Neuronal stem cell (in vitro differentiated cells): ENCODE data around the gene TUBGCP2.

Experiments
- DNase-seq: peaks from one replicate; pipeline ENCODE4 v3.0.0-alpha.2; 2013; ENCODE audit warnings: low spot score
- H2AFZ ChIP-seq: one replicate; pipeline ENCODE4 v1.6.1; 2013; ENCODE audit warnings: mild to moderate bottlenecking, low read length, inconsistent platforms
- H2AK5ac ChIP-seq: 2 replicates; pipeline ENCODE4 v1.6.1; 2013; ENCODE audit warnings: low read depth, mild to moderate bottlenecking, inconsistent platforms, low read length, moderate library complexity, mixed read lengths
- H2BK120ac ChIP-seq: 2 replicates; pipeline ENCODE4 v1.6.1; 2013; ENCODE audit warnings: low read depth, mild to moderate bottlenecking, inconsistent platforms, low read length, moderate library complexity, mixed read lengths
- H2BK12ac ChIP-seq: one replicate; pipeline ENCODE4 v1.6.1; 2013; ENCODE audit warnings: low read length, inconsistent platforms
- H2BK15ac ChIP-seq: 2 replicates; pipeline ENCODE4 v1.6.1; 2013; ENCODE audit warnings: mild to moderate bottlenecking, low read length, inconsistent platforms, mixed read lengths
- H2BK5ac ChIP-seq: one replicate; pipeline ENCODE4 v1.6.1; 2013; ENCODE audit warnings: inconsistent platforms, mild to moderate bottlenecking, low read length, moderate library complexity
- H3K14ac ChIP-seq: one replicate; pipeline ENCODE4 v1.6.1; 2013; ENCODE audit warnings: low read length, inconsistent platforms
- H3K18ac ChIP-seq: 2 replicates; pipeline ENCODE4 v1.6.1; 2013; ENCODE audit warnings: low read length, inconsistent platforms
- H3K23ac ChIP-seq: 2 replicates; pipeline ENCODE4 v1.6.1; 2013; ENCODE audit warnings: low read depth, mild to moderate bottlenecking, mixed read lengths, low read length, inconsistent platforms; ENCODE audit not compliant: poor library complexity
- H3K27ac ChIP-seq: replicated peaks from 3 replicates; pipeline ENCODE4 v1.5.1; 2013; ENCODE audit warnings: low read length, inconsistent platforms
- H3K27me3 ChIP-seq, 3 experiments: 2 replicates each; pipeline ENCODE4 v1.6.1; 2013; ENCODE audit warnings: low read length in 3 of 3, mild to moderate bottlenecking in 2 of 3, inconsistent platforms in 1 of 3, low read depth in 1 of 3, mixed read lengths in 1 of 3, moderate library complexity in 1 of 3; ENCODE audit not compliant: control insufficient read depth in 3 of 3, insufficient read depth in 3 of 3
- H3K36me3 ChIP-seq, 2 donors: replicated peaks in 1 of 2; 2 replicates each; pipeline ENCODE4 v1.6.1; 2013; ENCODE audit warnings: low read length in 2 of 2; ENCODE audit not compliant: control insufficient read depth in 2 of 2, insufficient read depth in 2 of 2
- H3K4ac ChIP-seq: 2 replicates; pipeline ENCODE4 v1.6.1; 2013; ENCODE audit warnings: inconsistent platforms, mild to moderate bottlenecking, low read length, moderate library complexity
- H3K4me1 ChIP-seq, 2 donors: 1 replicate in 1 of 2; 2 replicates in 1 of 2; pipeline ENCODE4 v1.6.1; 2013; ENCODE audit warnings: low read length in 2 of 2, low read depth in 1 of 2; ENCODE audit not compliant: control insufficient read depth in 2 of 2, insufficient read depth in 1 of 2
- H3K4me2 ChIP-seq: one replicate; pipeline ENCODE4 v1.6.1; 2013; ENCODE audit warnings: mild to moderate bottlenecking, low read length, inconsistent platforms; ENCODE audit not compliant: insufficient read depth, poor library complexity, severe bottlenecking
- H3K4me3 ChIP-seq, 2 donors: 2 replicates each; pipeline ENCODE4 v1.5.1; 2013; ENCODE audit warnings: low read length in 2 of 2, mild to moderate bottlenecking in 2 of 2, inconsistent platforms in 1 of 2, moderate library complexity in 1 of 2
- H3K79me1 ChIP-seq: one replicate; pipeline ENCODE4 v1.6.1; 2013; ENCODE audit warnings: low read depth, mild to moderate bottlenecking, inconsistent platforms, low read length, moderate library complexity
- H3K9ac ChIP-seq: one replicate; pipeline ENCODE4 v1.6.1; 2013; ENCODE audit warnings: mild to moderate bottlenecking, low read depth, low read length, inconsistent platforms; ENCODE audit not compliant: poor library complexity
- H3K9me3 ChIP-seq, 2 donors: replicated peaks in 1 of 2; 2 replicates each; pipeline versions ENCODE3 to v1.6.1; 2013; ENCODE audit warnings: low read length in 2 of 2, mild to moderate bottlenecking in 2 of 2, inconsistent platforms in 1 of 2, low read depth in 1 of 2, mixed read lengths in 1 of 2, moderate library complexity in 1 of 2; ENCODE audit not compliant: control insufficient read depth in 2 of 2, insufficient read depth in 1 of 2
- H4K8ac ChIP-seq: one replicate; pipeline ENCODE4 v1.6.1; 2013; ENCODE audit warnings: low read depth, mild to moderate bottlenecking, inconsistent platforms, low read length, moderate library complexity
- H4K91ac ChIP-seq: one replicate; pipeline ENCODE4 v1.6.1; 2013; ENCODE audit warnings: low read length, low read depth, mild to moderate bottlenecking, inconsistent platforms; ENCODE audit not compliant: poor library complexity
- WGBS, 2 donors: extraction: QIAGEN DNeasy Blood & Tissue Kit; methylation state at CpG; one replicate each; pipeline ENCODE4 v1.1.7; 2013; ENCODE audit warnings: missing lambda C conversion rate in 2 of 2, mixed read lengths in 1 of 2; ENCODE audit not compliant: insufficient read length in 2 of 2, insufficient replicate concordance in 1 of 2; ENCODE audit errors: extremely low coverage in 2 of 2; 5-methylcytosine and 5-hydroxymethylcytosine counted together

The TUBGCP2 gene

GRCh38 chr10:133326223-133326551 lies 17.5 kb upstream of the TUBGCP2 start:
- Histone ChIP-seq H3K4me1 (peaks cover 7 to 14% of the 10 kb centered on the region in 2 donors), H3K18ac (peak overlapping the region; percentile 97), H3K4ac (no peak overlapping the region), H3K23ac (peak overlapping the region; percentile 89), H3K4me2 (peak overlapping the region; percentile 89), H3K36me3 (no peaks in the 10 kb centered on the region), H3K27me3 (peaks cover 0 to 47% (median 39%) of the 10 kb centered on the region in 3 experiments), H4K8ac (no peak overlapping the region), H2BK120ac (no peak overlapping the region), H3K27ac (no peak overlapping the region), H2AK5ac (peak overlapping the region; percentile 47), H2BK15ac (peak overlapping the region; percentile 99), H3K4me3 (peak overlapping the region; percentile 48 to 74), H2BK12ac (no peak overlapping the region), H2AFZ (peak overlapping the region; percentile 96), H3K14ac (peak overlapping the region; percentile 71), H4K91ac (no peak overlapping the region), H3K9me3 (peaks cover 0 to 5% of the 10 kb centered on the region in 2 donors), H2BK5ac (peak overlapping the region; percentile 66), H3K79me1 (peaks cover 1% of the 10 kb centered on the region), H3K9ac (peak overlapping the region; percentile 91)
- no CpG with 5 or more reads among the region's 9 CpGs for WGBS, 2 donors
- no peak for DNase-seq

- Histone ChIP-seq H3K36me3 (no peaks in the 10 kb centered on the region), H3K27ac (no peak overlapping the region), H3K23ac (peak overlapping the region; percentile 89), H3K4me2 (peak overlapping the region; percentile 89), H4K8ac (peak overlapping the region; percentile 82), H3K27me3 (peaks cover 0 to 44% (median 39%) of the 10 kb centered on the region in 3 experiments), H3K18ac (peak overlapping the region; percentile 97), H3K9ac (peak overlapping the region; percentile 91), H2BK12ac (no peak overlapping the region), H2BK120ac (no peak overlapping the region), H3K9me3 (no peaks in the 10 kb centered on the region), H3K79me1 (peaks cover 1% of the 10 kb centered on the region), H2AK5ac (peak overlapping the region; percentile 96), H3K4me1 (peaks cover 7 to 14% of the 10 kb centered on the region in 2 donors), H2BK15ac (peak overlapping the region; percentile 99), H4K91ac (peak overlapping the region; percentile 85), H3K4me3 (peak overlapping the region; percentile 48 to 74), H2AFZ (peak overlapping the region; percentile 96), H3K4ac (no peak overlapping the region), H3K14ac (peak overlapping the region; percentile 71), H2BK5ac (peak overlapping the region; percentile 66)
- no CpG with 5 or more reads among the region's 91 CpGs for WGBS, 2 donors
- no peak for DNase-seq
Observed at GRCh38 chr10:133325440-133326222, 17.0 kb upstream of the TUBGCP2 start.

- peak overlapping the region; percentile 99 for H2BK15ac ChIP-seq
- peaks cover 7 to 14% of the 10 kb centered on the region in 2 donors for H3K4me1 ChIP-seq
- H3K23ac ChIP-seq = no peak overlapping the region
- H2BK120ac ChIP-seq = no peak overlapping the region
- no peak overlapping the region for H3K4ac ChIP-seq
- no peak for DNase-seq
- H3K79me1 ChIP-seq = peaks cover 1% of the 10 kb centered on the region
- H2AFZ ChIP-seq = peak overlapping the region; percentile 96
- no peak overlapping the region for H2BK5ac ChIP-seq
- H3K36me3 ChIP-seq = no peaks in the 10 kb centered on the region
- no peaks in the 10 kb centered on the region for H3K9me3 ChIP-seq
- peak overlapping the region; percentile 89 for H3K4me2 ChIP-seq
- WGBS, 2 donors = no CpG with 5 or more reads among the region's 20 CpGs
- no peak overlapping the region for H3K9ac ChIP-seq
- H3K27me3 ChIP-seq = peaks cover 0 to 44% (median 39%) of the 10 kb centered on the region in 3 experiments
- peak overlapping the region; percentile 48 to 74 for H3K4me3 ChIP-seq
- H4K91ac ChIP-seq = peak overlapping the region; percentile 53
- H2AK5ac ChIP-seq = peak overlapping the region; percentile 96
- H2BK12ac ChIP-seq = peak overlapping the region; percentile 41
- H3K14ac ChIP-seq = no peak overlapping the region
- peak overlapping the region; percentile 97 for H3K18ac ChIP-seq
- no peak overlapping the region for H4K8ac ChIP-seq
- H3K27ac ChIP-seq = no peak overlapping the region
Observed at GRCh38 chr10:133324857-133325260, 16.2 kb upstream of the TUBGCP2 start.

- Histone ChIP-seq H3K9ac (peak overlapping the region; percentile 83), H2AK5ac (peak overlapping the region; percentile 61), H3K4me1 (peaks cover 4 to 13% of the 10 kb centered on the region in 2 donors), H3K14ac (no peak overlapping the region), H3K36me3 (no peaks in the 10 kb centered on the region), H3K4ac (no peak overlapping the region), H3K4me3 (peak overlapping the region in 1 of 2 donors; percentile 11), H3K4me2 (peak overlapping the region; percentile 86), H3K9me3 (no peaks in the 10 kb centered on the region), H3K27ac (peak overlapping the region; percentile 39), H4K91ac (no peak overlapping the region), H3K27me3 (peaks cover 0 to 44% (median 41%) of the 10 kb centered on the region in 3 experiments), H2AFZ (peak overlapping the region; percentile 81), H2BK12ac (peak overlapping the region; percentile 46), H4K8ac (no peak overlapping the region), H3K79me1 (peaks cover 3% of the 10 kb centered on the region), H3K18ac (peak overlapping the region; percentile 96), H2BK120ac (no peak overlapping the region), H2BK15ac (peak overlapping the region; percentile 93), H2BK5ac (no peak overlapping the region), H3K23ac (peak overlapping the region; percentile 96)
- no peak for DNase-seq
- WGBS, 2 donors = no CpG with 5 or more reads among the region's 13 CpGs
Observed at GRCh38 chr10:133324198-133324792, 15.6 kb upstream of the TUBGCP2 start.
